GM19397 (cell line): ENCODE data around the gene ZNF668.
"Not testable (repeated sequence)": the region's sequence is repeated elsewhere in the genome, so short reads cannot be mapped to it uniquely, and the experiment has no call there.

Experiments used
- ATAC-seq: cut with Tn5 transposase; IDR thresholded peaks from one replicate; pipeline ENCODE4 v1.9.1; 2021; ENCODE audit warnings: mild to moderate bottlenecking, moderate library complexity; ENCODE audit not compliant: unreplicated experiment

The ZNF668 gene

DNA sequence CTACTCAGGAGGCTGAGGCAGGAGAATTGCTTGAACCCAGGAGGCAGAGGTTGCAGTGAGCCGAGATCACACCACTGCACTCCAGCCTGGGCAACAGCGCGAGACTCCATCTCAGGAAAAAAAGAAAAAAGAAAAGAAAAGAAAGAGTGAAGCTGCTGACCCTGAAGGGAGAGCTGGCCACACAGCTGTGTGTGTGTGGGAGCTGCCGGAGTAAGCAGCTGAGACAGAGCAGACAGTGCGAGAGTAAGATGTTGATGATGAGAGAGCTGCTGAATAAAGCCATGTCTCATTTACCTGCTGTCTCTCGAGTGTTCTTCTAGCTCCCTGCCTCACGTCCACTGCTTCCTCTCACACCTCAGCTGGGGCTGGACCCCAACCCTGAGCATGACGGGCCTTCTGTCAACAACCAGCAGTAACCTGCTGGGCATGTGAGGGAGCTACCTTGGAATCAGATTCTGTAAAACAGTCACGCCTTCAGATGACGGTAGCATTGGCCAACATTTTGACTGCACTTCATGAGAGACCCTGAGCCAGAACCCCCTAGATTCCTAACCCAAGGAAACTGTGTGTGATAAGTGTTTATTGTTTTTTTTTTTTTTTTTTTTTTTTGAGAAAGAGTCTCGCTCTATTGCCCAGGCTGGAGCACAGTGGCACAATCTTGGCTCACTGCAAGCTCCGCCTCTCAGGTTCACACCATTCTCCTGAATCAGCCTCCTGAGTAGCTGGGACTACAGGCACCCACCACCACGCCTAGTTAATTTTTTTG lies 27.0 kb upstream of the ZNF668 start:
- not testable (repeated sequence) for ATAC-seq

- no peak for ATAC-seq
Measured at GRCh38 chr16:31099860-31100638, 26.0 kb upstream of the ZNF668 start.

DNA sequence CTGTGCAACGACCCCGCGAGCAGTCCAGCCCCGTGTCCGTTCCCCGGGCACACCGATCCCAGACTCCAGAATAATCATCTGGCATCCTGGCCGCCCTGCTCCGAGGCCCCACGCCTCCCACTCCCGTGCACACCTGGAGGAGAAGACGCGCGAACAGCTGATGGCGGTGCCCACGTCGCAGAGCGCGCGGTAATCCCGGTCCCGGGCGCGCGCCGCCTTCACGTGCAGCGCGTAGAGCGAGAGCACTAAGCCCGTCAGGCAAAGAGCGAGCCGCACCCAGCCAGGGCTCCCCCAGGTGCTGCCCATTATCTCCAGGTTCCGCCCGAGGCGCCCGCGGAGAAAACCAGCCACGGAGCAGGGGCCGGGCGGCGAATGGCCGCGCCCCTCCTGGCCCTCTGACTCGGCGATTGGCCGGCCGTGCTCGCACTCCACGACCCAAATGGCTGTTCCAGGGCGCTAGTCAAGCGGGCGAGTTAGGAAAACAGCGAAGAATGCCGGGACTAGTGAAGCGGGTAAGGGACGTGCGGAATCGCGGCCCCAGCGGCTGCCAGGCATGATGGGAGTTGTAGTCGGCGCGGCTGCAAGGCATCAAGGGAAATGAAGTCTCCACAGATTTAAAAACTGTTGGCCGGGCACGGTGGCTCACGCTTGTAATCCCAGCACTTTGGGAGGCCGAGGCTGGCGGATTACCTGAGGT lies 20.5 kb upstream of the ZNF668 start, which contains the start of gene VKORC1:
Gene VKORC1, minus strand, starts transcription at position 374 of the 697 bp plus-strand sequence. Its CDS starts 68 bp downstream, at position 306.
- peak; percentile 89 for ATAC-seq

DNA sequence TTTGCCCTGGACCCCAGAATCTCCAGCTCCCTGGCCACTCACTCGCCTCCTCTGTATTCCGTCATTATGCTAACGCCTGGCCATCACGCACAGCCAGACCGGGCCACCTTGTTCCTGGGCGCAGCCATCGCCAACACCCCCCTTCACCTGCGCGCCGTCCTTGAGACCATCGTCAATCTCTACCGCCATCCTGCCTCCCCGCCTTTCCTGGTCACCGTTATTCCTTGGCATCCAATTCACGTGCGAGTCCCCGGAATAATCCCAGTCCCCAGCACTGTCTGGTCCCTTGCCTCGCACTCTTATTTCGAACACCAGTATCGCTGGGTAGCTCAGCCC lies 20.0 kb upstream of the ZNF668 start:
- ATAC-seq, result no peak

GRCh38 chr16:31093132-31093703 lies 19.2 kb upstream of the ZNF668 start:
- no peak for ATAC-seq

GRCh38 chr16:31092330-31092729 lies 18.3 kb upstream of the ZNF668 start:
- ATAC-seq, result no peak

GRCh38 chr16:31090540-31090939 lies 16.5 kb upstream of the ZNF668 start:
- ATAC-seq, result no peak

DNA sequence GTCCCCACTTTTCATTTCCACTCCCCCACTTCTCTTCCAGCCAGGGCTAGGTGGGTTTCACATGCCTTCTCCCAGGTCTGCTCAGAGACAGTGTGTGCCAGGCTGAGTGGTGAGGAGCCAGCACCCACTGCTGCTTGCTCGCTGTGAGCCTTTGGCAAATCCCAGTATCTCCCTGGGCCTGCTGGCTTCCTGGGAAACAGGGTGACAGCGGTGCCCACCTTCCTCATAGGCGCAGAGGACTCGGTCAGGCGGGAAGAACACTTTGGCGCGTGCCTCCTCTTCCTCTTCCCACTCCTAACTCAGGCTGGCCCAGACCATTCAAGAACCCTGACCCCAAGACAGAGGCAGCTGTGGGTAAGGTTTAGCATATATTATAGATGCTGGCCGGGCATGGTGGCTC lies 15.2 kb upstream of the ZNF668 start:
- no peak for ATAC-seq

- ATAC-seq, result no peak
Measured at GRCh38 chr16:31088459-31089183, 14.6 kb upstream of the ZNF668 start, which contains the start of gene PRSS53. Gene PRSS53 (minus strand): TSS chr16:31088943. CDS start chr16:31088809, 134 bp downstream.

GRCh38 chr16:31087971-31088370 lies 13.9 kb upstream of the ZNF668 start:
- no peak for ATAC-seq

GRCh38 chr16:31087481-31087880 lies 13.4 kb upstream of the ZNF668 start:
- ATAC-seq, result no peak

- ATAC-seq, result no peak
Measured at GRCh38 chr16:31086629-31086906, 12.5 kb upstream of the ZNF668 start.

DNA sequence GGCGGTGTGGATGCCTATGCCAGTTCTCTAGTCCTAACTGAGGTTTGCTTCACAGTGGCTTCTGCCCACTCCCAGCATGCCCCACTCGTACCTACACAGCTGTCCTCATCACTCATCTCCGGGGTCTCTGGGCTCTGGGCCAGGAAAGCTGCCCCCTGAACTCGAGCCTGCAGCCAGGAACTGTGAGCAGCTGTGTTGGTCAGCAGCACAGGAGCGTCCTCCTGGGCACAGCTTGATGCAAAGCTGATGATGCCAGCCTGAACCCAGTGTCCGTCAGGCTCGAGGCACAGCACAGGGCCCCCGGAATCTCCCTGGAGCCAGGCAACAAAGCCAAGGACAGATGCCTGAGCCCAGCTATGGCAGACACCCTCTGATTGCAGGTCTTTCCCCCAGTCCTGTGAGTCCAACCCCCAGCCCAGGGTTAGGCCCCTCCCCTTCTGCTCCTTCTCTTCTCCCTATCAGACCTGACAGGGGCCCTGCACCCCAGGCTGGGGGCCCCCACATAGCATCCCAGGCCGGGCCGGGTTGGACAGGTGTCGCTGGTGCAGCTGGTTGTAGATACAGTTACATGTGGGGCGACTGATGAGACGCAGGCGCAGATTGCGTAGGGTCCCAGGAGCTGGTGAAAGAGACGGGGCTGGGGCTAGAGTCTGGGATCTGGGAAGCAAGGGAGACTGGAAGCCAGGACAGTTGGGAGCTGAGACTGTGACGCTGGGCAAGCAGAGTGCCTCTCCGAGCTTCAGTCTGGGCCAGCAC lies 12.0 kb upstream of the ZNF668 start:
- no peak for ATAC-seq

GRCh38 chr16:31085411-31085810 lies 11.4 kb upstream of the ZNF668 start:
- ATAC-seq, result no peak

DNA sequence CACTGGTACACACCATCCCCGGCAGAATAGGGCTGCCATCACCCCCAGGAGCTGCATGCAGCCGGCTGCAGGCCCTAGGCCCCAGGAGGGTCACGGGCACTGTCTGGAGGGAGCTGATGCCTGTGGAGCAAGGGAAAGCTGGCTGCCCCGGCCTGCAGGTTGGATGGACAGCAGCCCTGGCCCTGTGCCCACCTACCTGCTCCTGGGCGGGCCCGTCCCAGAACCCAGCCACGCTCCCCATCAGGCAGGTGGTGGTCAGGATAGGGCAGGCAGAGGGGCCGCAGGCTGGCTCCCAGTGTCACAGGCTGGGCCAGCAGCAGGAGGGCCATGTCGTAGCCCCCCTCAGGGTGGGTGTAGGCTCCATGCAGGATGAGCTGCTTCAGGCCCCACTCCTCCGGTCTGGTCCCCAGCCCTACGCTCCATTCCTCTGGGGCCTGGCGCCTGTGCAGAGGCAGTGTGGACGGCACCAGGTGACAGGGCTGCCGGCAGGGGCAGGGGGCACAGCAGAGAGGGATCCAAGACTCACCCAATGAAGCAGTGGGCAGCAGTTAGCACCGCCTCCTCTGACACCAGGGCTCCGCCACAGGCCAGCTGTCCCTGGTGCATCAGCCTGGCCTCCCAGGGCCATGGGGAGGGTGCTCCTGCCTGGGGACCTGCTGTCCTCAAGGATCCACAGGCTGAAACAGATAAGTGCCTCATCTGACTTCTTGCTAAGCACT lies 10.7 kb upstream of the ZNF668 start:
- ATAC-seq, result no peak

DNA sequence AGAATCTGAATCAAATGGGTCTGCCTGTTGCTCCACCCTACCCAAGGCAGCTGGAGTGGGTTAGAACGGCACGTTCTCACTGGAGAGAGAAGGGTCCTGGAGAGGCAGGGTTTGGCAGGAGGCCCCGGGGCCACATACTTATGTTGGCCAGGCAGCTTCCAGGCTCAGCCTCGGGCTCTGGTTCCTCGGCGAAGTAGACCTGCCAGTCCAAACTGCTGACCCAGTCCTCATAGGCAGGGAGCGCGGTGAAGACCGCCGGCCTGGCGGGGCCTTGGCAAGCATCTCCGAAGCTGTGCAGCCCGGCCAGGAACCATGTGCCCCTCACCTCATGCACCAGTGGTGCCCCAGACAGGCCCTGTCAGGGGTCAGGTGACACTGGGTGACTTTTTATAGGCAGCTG lies 9.9 kb upstream of the ZNF668 start:
- ATAC-seq, result no peak

GRCh38 chr16:31083556-31083955 lies 9.5 kb upstream of the ZNF668 start:
- no peak for ATAC-seq

GRCh38 chr16:31083081-31083480 lies 9.0 kb upstream of the ZNF668 start:
- ATAC-seq, result no peak

- no peak for ATAC-seq
Measured at GRCh38 chr16:31082368-31083045, 8.5 kb upstream of the ZNF668 start.
